Panc1 (cell line): ENCODE results near the gene ZFHX3.

ENCODE experiments used
- POLR2AphosphoS5 ChIP-seq: IDR thresholded peaks from 2 replicates; pipeline ENCODE4 v1.6.1; 2012; ENCODE audit warnings: mild to moderate bottlenecking, low read depth, low read length, moderate library complexity
- SIN3A ChIP-seq: IDR thresholded peaks from 2 replicates; pipeline ENCODE4 v1.6.1; 2012; ENCODE audit warnings: low read depth, mild to moderate bottlenecking, low read length, moderate library complexity, borderline replicate concordance; ENCODE audit not compliant: insufficient read depth
- TF ChIP-seq, protein P1 (sequence below): fragments of 450-650 bp; IDR thresholded peaks from 2 replicates; pipeline ENCODE4 v1.5.1; 2017; ENCODE audit warnings: mild to moderate bottlenecking
- TF ChIP-seq, protein P2 (sequence below), 2 experiments: IDR thresholded peaks; 2 replicates each; pipeline ENCODE4 v1.6.1; 2011 to 2012; ENCODE audit warnings: low read depth in 2 of 2, control low read depth in 1 of 2, low read length in 1 of 2, mild to moderate bottlenecking in 1 of 2, moderate library complexity in 1 of 2; ENCODE audit not compliant: insufficient read depth in 1 of 2

DNA sequence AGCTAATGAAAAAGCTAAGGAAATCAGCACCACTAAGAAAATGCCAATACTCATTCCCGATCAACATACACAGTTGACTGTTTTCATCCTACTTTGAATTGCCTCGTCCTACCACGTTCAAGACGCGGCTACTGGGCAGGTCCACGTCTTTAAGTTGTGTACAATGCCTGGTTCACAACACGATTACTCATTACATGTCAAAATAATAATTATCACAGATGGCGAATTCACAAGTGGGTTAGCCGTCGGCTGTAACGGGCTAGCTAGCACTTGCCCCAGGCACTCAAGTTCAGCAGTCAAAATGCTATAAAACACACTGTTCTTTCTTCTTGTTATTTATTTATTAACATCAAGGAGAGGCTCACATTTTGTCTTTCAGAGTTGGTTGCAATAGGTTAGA, 124.2 kb downstream of the ZFHX3 start:
- TF ChIP-seq, protein P1, sequence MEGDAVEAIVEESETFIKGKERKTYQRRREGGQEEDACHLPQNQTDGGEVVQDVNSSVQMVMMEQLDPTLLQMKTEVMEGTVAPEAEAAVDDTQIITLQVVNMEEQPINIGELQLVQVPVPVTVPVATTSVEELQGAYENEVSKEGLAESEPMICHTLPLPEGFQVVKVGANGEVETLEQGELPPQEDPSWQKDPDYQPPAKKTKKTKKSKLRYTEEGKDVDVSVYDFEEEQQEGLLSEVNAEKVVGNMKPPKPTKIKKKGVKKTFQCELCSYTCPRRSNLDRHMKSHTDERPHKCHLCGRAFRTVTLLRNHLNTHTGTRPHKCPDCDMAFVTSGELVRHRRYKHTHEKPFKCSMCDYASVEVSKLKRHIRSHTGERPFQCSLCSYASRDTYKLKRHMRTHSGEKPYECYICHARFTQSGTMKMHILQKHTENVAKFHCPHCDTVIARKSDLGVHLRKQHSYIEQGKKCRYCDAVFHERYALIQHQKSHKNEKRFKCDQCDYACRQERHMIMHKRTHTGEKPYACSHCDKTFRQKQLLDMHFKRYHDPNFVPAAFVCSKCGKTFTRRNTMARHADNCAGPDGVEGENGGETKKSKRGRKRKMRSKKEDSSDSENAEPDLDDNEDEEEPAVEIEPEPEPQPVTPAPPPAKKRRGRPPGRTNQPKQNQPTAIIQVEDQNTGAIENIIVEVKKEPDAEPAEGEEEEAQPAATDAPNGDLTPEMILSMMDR, result no peak
- TF ChIP-seq, protein P2, sequence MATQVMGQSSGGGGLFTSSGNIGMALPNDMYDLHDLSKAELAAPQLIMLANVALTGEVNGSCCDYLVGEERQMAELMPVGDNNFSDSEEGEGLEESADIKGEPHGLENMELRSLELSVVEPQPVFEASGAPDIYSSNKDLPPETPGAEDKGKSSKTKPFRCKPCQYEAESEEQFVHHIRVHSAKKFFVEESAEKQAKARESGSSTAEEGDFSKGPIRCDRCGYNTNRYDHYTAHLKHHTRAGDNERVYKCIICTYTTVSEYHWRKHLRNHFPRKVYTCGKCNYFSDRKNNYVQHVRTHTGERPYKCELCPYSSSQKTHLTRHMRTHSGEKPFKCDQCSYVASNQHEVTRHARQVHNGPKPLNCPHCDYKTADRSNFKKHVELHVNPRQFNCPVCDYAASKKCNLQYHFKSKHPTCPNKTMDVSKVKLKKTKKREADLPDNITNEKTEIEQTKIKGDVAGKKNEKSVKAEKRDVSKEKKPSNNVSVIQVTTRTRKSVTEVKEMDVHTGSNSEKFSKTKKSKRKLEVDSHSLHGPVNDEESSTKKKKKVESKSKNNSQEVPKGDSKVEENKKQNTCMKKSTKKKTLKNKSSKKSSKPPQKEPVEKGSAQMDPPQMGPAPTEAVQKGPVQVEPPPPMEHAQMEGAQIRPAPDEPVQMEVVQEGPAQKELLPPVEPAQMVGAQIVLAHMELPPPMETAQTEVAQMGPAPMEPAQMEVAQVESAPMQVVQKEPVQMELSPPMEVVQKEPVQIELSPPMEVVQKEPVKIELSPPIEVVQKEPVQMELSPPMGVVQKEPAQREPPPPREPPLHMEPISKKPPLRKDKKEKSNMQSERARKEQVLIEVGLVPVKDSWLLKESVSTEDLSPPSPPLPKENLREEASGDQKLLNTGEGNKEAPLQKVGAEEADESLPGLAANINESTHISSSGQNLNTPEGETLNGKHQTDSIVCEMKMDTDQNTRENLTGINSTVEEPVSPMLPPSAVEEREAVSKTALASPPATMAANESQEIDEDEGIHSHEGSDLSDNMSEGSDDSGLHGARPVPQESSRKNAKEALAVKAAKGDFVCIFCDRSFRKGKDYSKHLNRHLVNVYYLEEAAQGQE (IDR thresholded peaks at IDR 0.05; ENCODE audit: insufficient read depth in 1 of 2, low read depth in 2 of 2, low read length in 1 of 2), result no peak
- TF ChIP-seq POLR2AphosphoS5, result no peak
- TF ChIP-seq SIN3A, result no peak
